Astrocyte (in vitro differentiated cells and primary cell): ENCODE results near the gene DKC1. TPM values are rescaled to one million over a fixed set of nuclear protein-coding genes. Genes with fewer than 3 reads are reported as not detected.

Source experiments
- DNase-seq: peaks from one replicate; pipeline ENCODE4 v3.0.0-alpha.2; 2010; ENCODE audit warnings: low read depth
- FAIRE-seq: peaks from 2 replicates; lab custom pipeline; 2011; peaks lifted over from hg19 to GRCh38; lab: Jason Lieb, UNC
- H2AFZ ChIP-seq: 2 replicates; pipeline ENCODE4 v1.6.0; 2012; ENCODE audit warnings: low read depth, low read length, inconsistent platforms
- H3K27ac ChIP-seq: 2 replicates; pipeline ENCODE4 v1.5.1; 2011; ENCODE audit warnings: low read depth, low read length, inconsistent platforms
- H3K27me3 ChIP-seq: 2 replicates; pipeline ENCODE4 v1.6.0; 2011; ENCODE audit warnings: low read length, inconsistent platforms; ENCODE audit not compliant: insufficient read depth
- H3K36me3 ChIP-seq: 2 replicates; pipeline ENCODE4 v1.5.1; 2011; ENCODE audit warnings: low read length, inconsistent platforms; ENCODE audit not compliant: insufficient read depth
- H3K4me1 ChIP-seq: 2 replicates; pipeline ENCODE4 v1.5.1; 2011; ENCODE audit warnings: low read length, inconsistent platforms; ENCODE audit not compliant: insufficient read depth
- H3K4me2 ChIP-seq: 2 replicates; pipeline ENCODE4 v1.6.0; 2012; ENCODE audit warnings: low read length, inconsistent platforms
- H3K4me3 ChIP-seq: 2 replicates; pipeline ENCODE4 v1.5.1; 2011; ENCODE audit warnings: low read depth, mild to moderate bottlenecking, low read length, inconsistent platforms; ENCODE audit not compliant: insufficient read depth
- H3K79me2 ChIP-seq: 2 replicates; pipeline ENCODE4 v1.6.0; 2012; ENCODE audit warnings: mild to moderate bottlenecking, low read length, inconsistent platforms; ENCODE audit not compliant: insufficient read depth
- H3K9ac ChIP-seq: 2 replicates; pipeline ENCODE4 v1.6.0; 2012; ENCODE audit warnings: mild to moderate bottlenecking, low read length, inconsistent platforms
- H3K9me3 ChIP-seq: 2 replicates; pipeline ENCODE4 v1.5.1; 2012; ENCODE audit warnings: low read depth, mild to moderate bottlenecking, low read length, inconsistent platforms; ENCODE audit not compliant: insufficient read depth
- H4K20me1 ChIP-seq: 2 replicates; pipeline ENCODE4 v1.6.0; 2012; ENCODE audit warnings: low read length, inconsistent platforms; ENCODE audit not compliant: insufficient read depth
- H3K27ac Mint-ChIP-seq: one replicate; pipeline ENCODE4 v1.8.0; 2021; ENCODE audit warnings: mild to moderate bottlenecking, mixed read lengths; ENCODE audit not compliant: unreplicated experiment
- H3K27me3 Mint-ChIP-seq: one replicate; pipeline ENCODE4 v1.8.0; 2021; ENCODE audit warnings: low read depth, mixed read lengths; ENCODE audit not compliant: unreplicated experiment
- H3K36me3 Mint-ChIP-seq: one replicate; pipeline ENCODE4 v1.8.0; 2021; ENCODE audit warnings: low read depth, mixed read lengths; ENCODE audit not compliant: unreplicated experiment
- H3K4me1 Mint-ChIP-seq: one replicate; pipeline ENCODE4 v1.8.0; 2021; ENCODE audit warnings: low read depth, mixed read lengths; ENCODE audit not compliant: unreplicated experiment
- H3K4me3 Mint-ChIP-seq: one replicate; pipeline ENCODE4 v1.8.0; 2021; ENCODE audit warnings: mild to moderate bottlenecking, moderate library complexity, mixed read lengths; ENCODE audit not compliant: unreplicated experiment
- H3K9me3 Mint-ChIP-seq: one replicate; pipeline ENCODE4 v1.8.0; 2021; ENCODE audit warnings: mild to moderate bottlenecking, mixed read lengths; ENCODE audit not compliant: unreplicated experiment
- CTCF ChIP-seq: IDR thresholded peaks from 2 replicates; pipeline ENCODE4 v1.5.1; 2011; ENCODE audit warnings: low read depth, mild to moderate bottlenecking, inconsistent platforms, low read length, moderate library complexity; ENCODE audit not compliant: insufficient read depth
- EZH2 ChIP-seq: IDR thresholded peaks from 2 replicates; pipeline ENCODE4 v1.6.1; 2012; ENCODE audit warnings: mild to moderate bottlenecking, low read length, inconsistent platforms; ENCODE audit not compliant: insufficient read depth
- total RNA-seq: library from RNA; stranded (reverse); gene quantifications from 2 replicates; pipeline ENCODE4 v1.2.1, GENCODE V29; 2021

The DKC1 gene
- total RNA-seq, 1 donor from 2014 or later = 60.5 TPM

- DNase-seq = peak; percentile 85
- Histone ChIP-seq H3K4me3 (no peak overlapping the region), H3K9ac (no peak overlapping the region), H3K36me3 (no peaks in the 10 kb centered on the region), H3K27ac (peak overlapping the region; percentile 37), H2AFZ (no peak overlapping the region), H3K27me3 (no peaks in the 10 kb centered on the region), H3K4me2 (peak overlapping the region; percentile 52), H4K20me1 (no peaks in the 10 kb centered on the region), H3K79me2 (no peaks in the 10 kb centered on the region), H3K4me1 (peaks cover 41% of the 10 kb centered on the region), H3K9me3 (no peaks in the 10 kb centered on the region)
- peak overlapping the region; percentile 53 for H3K27ac Mint-ChIP-seq
- TF ChIP-seq EZH2 (no peak), CTCF (no peak)
- H3K27me3 Mint-ChIP-seq = no peaks in the 10 kb centered on the region
- peak overlapping the region; percentile 62 for H3K4me3 Mint-ChIP-seq
- peaks cover 36% of the 10 kb centered on the region for H3K4me1 Mint-ChIP-seq
- FAIRE-seq = peak; percentile 98
- no peaks in the 10 kb centered on the region for H3K9me3 Mint-ChIP-seq
- H3K36me3 Mint-ChIP-seq = no peaks in the 10 kb centered on the region
These were observed 24.5 kb upstream of the DKC1 start for GRCh38 chrX:154738011-154738738.

- H3K9me3 Mint-ChIP-seq = no peaks in the 10 kb centered on the region
- TF ChIP-seq EZH2 (no peak), CTCF (no peak)
- Histone ChIP-seq H3K9me3 (no peaks in the 10 kb centered on the region), H3K27me3 (no peaks in the 10 kb centered on the region), H3K9ac (no peak overlapping the region), H3K4me2 (no peak overlapping the region), H3K79me2 (no peaks in the 10 kb centered on the region), H3K36me3 (no peaks in the 10 kb centered on the region), H2AFZ (no peak overlapping the region), H3K4me1 (peaks cover 28% of the 10 kb centered on the region), H3K27ac (no peak overlapping the region), H3K4me3 (no peak overlapping the region), H4K20me1 (no peaks in the 10 kb centered on the region)
- no peaks in the 10 kb centered on the region for H3K36me3 Mint-ChIP-seq
- no peak overlapping the region for H3K27ac Mint-ChIP-seq
- DNase-seq (no peak), FAIRE-seq (peak; percentile 97)
- no peak overlapping the region for H3K4me3 Mint-ChIP-seq
- no peaks in the 10 kb centered on the region for H3K27me3 Mint-ChIP-seq
- H3K4me1 Mint-ChIP-seq = peaks cover 22% of the 10 kb centered on the region
These were observed 22.7 kb upstream of the DKC1 start for GRCh38 chrX:154739952-154740465.

- FAIRE-seq = peak; percentile 76
- Histone ChIP-seq H3K36me3 (no peaks in the 10 kb centered on the region), H3K4me2 (no peak overlapping the region), H3K9me3 (no peaks in the 10 kb centered on the region), H4K20me1 (no peaks in the 10 kb centered on the region), H3K27ac (no peak overlapping the region), H3K4me3 (no peak overlapping the region), H3K9ac (no peak overlapping the region), H3K4me1 (peaks cover 8% of the 10 kb centered on the region), H3K79me2 (no peaks in the 10 kb centered on the region), H3K27me3 (no peaks in the 10 kb centered on the region), H2AFZ (no peak overlapping the region)
- TF ChIP-seq EZH2 = no peak
- no peak for TF ChIP-seq CTCF
- DNase-seq = no peak
- Mint-ChIP-seq H3K27ac (no peak overlapping the region), H3K4me1 (no peaks in the 10 kb centered on the region), H3K9me3 (no peaks in the 10 kb centered on the region), H3K27me3 (no peaks in the 10 kb centered on the region), H3K36me3 (no peaks in the 10 kb centered on the region), H3K4me3 (no peak overlapping the region)
These were observed 20.1 kb upstream of the DKC1 start for GRCh38 chrX:154742613-154743012.
